HEK293T (cell line): ENCODE measurements around the gene CCNY.

Source experiments
- ARNT ChIP-seq: fragments of 450-650 bp; IDR thresholded peaks from 2 replicates; pipeline ENCODE4 v1.6.1; 2017; ENCODE audit warnings: mild to moderate bottlenecking
- CTBP1 ChIP-seq: fragments of 450-650 bp; IDR thresholded peaks from 2 replicates; pipeline ENCODE4 v1.6.1; 2016; ENCODE audit warnings: borderline replicate concordance
- ELF4 ChIP-seq: fragments of 450-650 bp; IDR thresholded peaks from 2 replicates; pipeline ENCODE4 v1.6.1; 2017; ENCODE audit warnings: antibody characterized with exemption
- SP1 ChIP-seq: fragments of 450-650 bp; IDR thresholded peaks from 2 replicates; pipeline ENCODE4 v1.6.1; 2017
- TARDBP ChIP-seq: fragments of 450-650 bp; IDR thresholded peaks from 2 replicates; pipeline ENCODE4 v1.6.1; 2016

DNA sequence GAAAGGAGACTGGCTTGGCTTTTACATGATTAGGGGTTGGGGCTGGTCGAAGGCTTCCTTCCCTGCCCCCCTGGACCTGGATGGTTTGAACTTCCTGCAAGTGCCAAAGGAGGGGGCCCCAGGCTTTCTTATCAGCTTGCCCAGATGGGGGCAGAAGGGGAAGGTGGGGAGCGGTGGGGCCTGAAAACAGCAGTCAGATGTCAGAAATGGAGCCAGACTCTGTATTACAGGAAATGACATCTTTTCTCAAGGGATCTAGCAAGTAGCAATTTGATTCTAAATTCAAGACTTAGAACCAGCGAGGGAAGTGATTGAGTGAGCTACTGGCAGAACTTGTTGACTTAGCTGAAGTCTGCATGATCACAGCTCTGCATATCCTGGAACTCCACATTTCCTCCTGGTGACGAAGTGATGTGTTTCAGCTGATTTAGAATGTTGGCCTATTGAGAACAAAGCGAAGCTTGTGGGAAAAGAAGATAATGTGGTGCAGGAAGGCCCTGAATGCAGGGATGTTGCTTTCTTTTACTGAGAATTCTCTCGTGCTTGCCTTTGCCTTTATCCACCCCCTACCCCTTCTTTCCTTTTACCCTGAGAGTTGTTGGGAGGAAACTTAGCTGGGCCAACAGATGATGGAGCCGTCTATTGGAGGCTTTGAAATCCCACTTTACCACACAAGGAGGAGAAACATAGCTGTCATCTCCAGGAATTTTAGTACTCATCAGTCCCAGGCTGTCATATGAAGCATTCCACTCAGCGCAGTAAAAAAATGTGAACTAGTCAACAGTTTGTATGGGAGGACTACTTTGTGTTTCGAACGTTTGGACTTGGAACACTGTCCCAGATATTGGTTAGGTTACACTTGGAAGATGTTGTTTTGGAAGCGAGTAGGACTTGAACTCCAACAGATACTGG lies 43.2 kb downstream of the CCNY start:
- TF ChIP-seq SP1 (no peak), ELF4 (no peak), ARNT (no peak), TARDBP (no peak), CTBP1 (no peak)
